HepG2 (cell line): Measurements from ENCODE around the gene SLC13A5. TPM values are rescaled to one million over a fixed set of nuclear protein-coding genes. Genes with fewer than 3 reads are reported as not detected.
A peak's percentile ranks its signal among the peaks of the same experiment; 100 is the strongest.

ENCODE experiments used
- FOXP1 ChIP-seq, 2 experiments: fragments of 450-650 bp in 1 of 2; IDR thresholded peaks; 2 replicates each; pipeline ENCODE4 v1.6.1; 2017 to 2018; ENCODE audit warnings: antibody characterized with exemption in 1 of 2
- HES4 ChIP-seq: sonication (generic); formaldehyde crosslinking; IDR thresholded peaks from 2 replicates; pipeline ENCODE4 v1.9.0; 2021; ENCODE audit warnings: mild to moderate bottlenecking, missing genetic modification reagents, borderline replicate concordance
- IRF2 ChIP-seq: IDR thresholded peaks from 2 replicates; pipeline ENCODE4 v1.6.1; 2018; ENCODE audit warnings: missing genetic modification reagents, missing compliant biosample characterization
- KDM4B ChIP-seq: sonication (generic); formaldehyde crosslinking; IDR thresholded peaks from 2 replicates; pipeline ENCODE4 v1.4.0; 2020; ENCODE audit warnings: missing genetic modification reagents
- MAZ ChIP-seq, 2 experiments: sonication (generic) in 1 of 2; formaldehyde crosslinking in 1 of 2; IDR thresholded peaks; 2 replicates each; pipeline versions ENCODE4 v1.5.0 to v1.6.1; 2012 to 2020; ENCODE audit warnings: low read depth in 2 of 2, mild to moderate bottlenecking in 2 of 2, borderline replicate concordance in 1 of 2, improper control_type of control experiment in 1 of 2, low read length in 1 of 2, missing genetic modification reagents in 1 of 2, moderate library complexity in 1 of 2
- MYNN ChIP-seq: sonication (generic); formaldehyde crosslinking; IDR thresholded peaks from 2 replicates; pipeline ENCODE4 v1.4.0; 2020; ENCODE audit warnings: mild to moderate bottlenecking, low read depth, missing genetic modification reagents
- NAIF1 ChIP-seq: sonication (generic); formaldehyde crosslinking; IDR thresholded peaks from 2 replicates; pipeline ENCODE4 v1.5.0; 2020; ENCODE audit warnings: mild to moderate bottlenecking, missing genetic modification reagents, borderline replicate concordance
- NFE2L1 ChIP-seq: sonication (generic); formaldehyde crosslinking; IDR thresholded peaks from 2 replicates; pipeline ENCODE4 v1.4.0; 2020; ENCODE audit warnings: missing genetic modification reagents, mild to moderate bottlenecking, borderline replicate concordance
- POLR2AphosphoS5 ChIP-seq: IDR thresholded peaks from 2 replicates; pipeline ENCODE4 v1.6.1; 2012; ENCODE audit warnings: low read depth, low read length
- RXRB ChIP-seq: IDR thresholded peaks from 2 replicates; pipeline ENCODE4 v1.6.1; 2016; ENCODE audit warnings: borderline replicate concordance, missing genetic modification reagents, missing compliant biosample characterization
- SMARCE1 ChIP-seq: fragments of 450-650 bp; IDR thresholded peaks from 2 replicates; pipeline ENCODE4 v1.6.1; 2017; ENCODE audit warnings: borderline replicate concordance
- TBL1XR1 ChIP-seq: fragments of 150-350 bp; IDR thresholded peaks from 2 replicates; pipeline ENCODE4 v1.6.1; 2014; ENCODE audit warnings: borderline replicate concordance, low read length; ENCODE audit not compliant: partially characterized antibody
- TOE1 ChIP-seq: sonication (generic); formaldehyde crosslinking; IDR thresholded peaks from 2 replicates; pipeline ENCODE4 v1.4.0; 2020; ENCODE audit warnings: mild to moderate bottlenecking, missing genetic modification reagents
- U2AF1 ChIP-seq: fragments of 200-400 bp; formaldehyde crosslinking; optimal IDR thresholded peaks from 2 replicates; pipeline ENCODE3; 2017; ENCODE audit warnings: mild to moderate bottlenecking, low read depth, low read length
- ZFP37 ChIP-seq: sonication (generic); formaldehyde crosslinking; IDR thresholded peaks from 2 replicates; pipeline ENCODE4 v1.4.0; 2020; ENCODE audit warnings: missing genetic modification reagents, borderline replicate concordance
- ZNF180 ChIP-seq: sonication (generic); formaldehyde crosslinking; IDR thresholded peaks from 2 replicates; pipeline ENCODE4 v1.4.0; 2020; ENCODE audit warnings: low read depth, missing genetic modification reagents, borderline replicate concordance
- ZNF234 ChIP-seq: sonication (generic); formaldehyde crosslinking; conservative IDR thresholded peaks from 2 replicates; pipeline ENCODE4 v1.5.1; 2020; ENCODE audit warnings: mild to moderate bottlenecking, missing genetic modification reagents
- ZNF451 ChIP-seq: sonication (generic); formaldehyde crosslinking; IDR thresholded peaks from 2 replicates; pipeline ENCODE4 v1.5.0; 2020; ENCODE audit warnings: mild to moderate bottlenecking, missing genetic modification reagents
- polyA plus RNA-seq, 8 experiments: library from polyadenylated mRNA; depleted of rRNA in 3 of 8; stranded (reverse) in 7 of 8; unstranded in 1 of 8; fragments of >200 nt; fragmentation: Illumina TruSeq in 4 of 8; extraction: Trizol in 4 of 8; gene quantifications; 2 replicates each; pipeline versions ENCODE4 v1.2.1 to v1.2.3, GENCODE V29; 2011 to 2016; ENCODE audit warnings: low read depth in 4 of 8, missing spikeins in 1 of 8, mixed read lengths in 1 of 8; ENCODE audit not compliant: insufficient read depth in 1 of 8
- total RNA-seq, 5 experiments: library from RNA; depleted of rRNA; stranded (reverse); fragments of >200 nt; fragmentation: Illumina TruSeq; extraction: Trizol; gene quantifications; 2 replicates each; pipeline ENCODE4 v1.2.3, GENCODE V29; 2016; ENCODE audit warnings: low read depth in 1 of 5
- TF ChIP-seq, protein P1 (sequence below): sonication (generic); formaldehyde crosslinking; IDR thresholded peaks from 2 replicates; pipeline ENCODE4 v1.5.1; 2020; ENCODE audit warnings: missing genetic modification reagents, mild to moderate bottlenecking, borderline replicate concordance
- TF ChIP-seq, protein P2 (sequence below): sonication (generic); formaldehyde crosslinking; IDR thresholded peaks from 2 replicates; pipeline ENCODE4 v1.4.0; 2020; ENCODE audit warnings: missing genetic modification reagents, borderline replicate concordance
- TF ChIP-seq, protein P3 (sequence below): sonication (generic); formaldehyde crosslinking; IDR thresholded peaks from 2 replicates; pipeline ENCODE4 v1.4.0; 2020; ENCODE audit warnings: low read depth, mild to moderate bottlenecking, missing genetic modification reagents
- TF ChIP-seq, protein P4 (sequence below): sonication (generic); formaldehyde crosslinking; IDR thresholded peaks from 2 replicates; pipeline ENCODE4 v1.8.1; 2023; ENCODE audit warnings: mild to moderate bottlenecking, moderate library complexity, missing genetic modification reagents

Gene SLC13A5
- total and polyA plus RNA-seq, 2 of the 13 experiments (the other 11 are each of a cell fraction or from before 2014, with no cell fraction given): 42.8 to 310 TPM

DNA sequence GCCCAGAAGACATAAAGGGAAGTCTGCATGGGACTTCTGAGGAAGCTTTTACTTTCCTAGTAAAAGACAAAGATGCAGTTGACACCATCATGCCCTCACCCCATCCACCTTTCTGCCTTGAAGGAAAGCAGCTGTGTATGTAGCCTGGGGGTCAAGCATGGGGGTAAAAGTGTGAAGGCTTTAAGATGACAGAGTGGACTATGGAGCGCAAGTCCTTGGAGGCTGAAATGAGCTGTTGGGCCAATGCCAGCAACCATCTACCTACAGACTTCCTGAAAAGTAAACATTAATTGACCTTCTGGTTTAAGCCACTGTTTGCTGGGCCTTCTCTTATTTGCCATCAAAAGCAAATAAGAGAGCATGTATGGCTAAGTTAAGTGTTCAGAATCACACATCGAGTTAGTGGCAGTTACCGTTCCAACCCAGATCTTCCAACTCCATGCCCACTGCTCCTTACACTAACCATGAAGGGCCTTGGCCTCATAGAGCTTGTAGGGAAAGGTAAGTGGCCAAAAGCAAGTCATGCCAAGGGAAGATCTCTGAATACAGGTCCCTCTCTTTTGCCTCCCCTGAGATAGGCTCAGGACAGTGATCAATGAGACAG lies 30.0 kb downstream of the SLC13A5 start (continued):
- TF ChIP-seq ZNF180 (CRISPR knock-in tag): no peak
- TF ChIP-seq MYNN (CRISPR knock-in tag): no peak
- no peak for TF ChIP-seq SMARCE1
- TF ChIP-seq POLR2AphosphoS5: peak; percentile 17; the same call in 1 of the 2 replicates
- TF ChIP-seq TBL1XR1: no peak
- TF ChIP-seq KDM4B (CRISPR knock-in tag): no peak
- TF ChIP-seq, protein P1, sequence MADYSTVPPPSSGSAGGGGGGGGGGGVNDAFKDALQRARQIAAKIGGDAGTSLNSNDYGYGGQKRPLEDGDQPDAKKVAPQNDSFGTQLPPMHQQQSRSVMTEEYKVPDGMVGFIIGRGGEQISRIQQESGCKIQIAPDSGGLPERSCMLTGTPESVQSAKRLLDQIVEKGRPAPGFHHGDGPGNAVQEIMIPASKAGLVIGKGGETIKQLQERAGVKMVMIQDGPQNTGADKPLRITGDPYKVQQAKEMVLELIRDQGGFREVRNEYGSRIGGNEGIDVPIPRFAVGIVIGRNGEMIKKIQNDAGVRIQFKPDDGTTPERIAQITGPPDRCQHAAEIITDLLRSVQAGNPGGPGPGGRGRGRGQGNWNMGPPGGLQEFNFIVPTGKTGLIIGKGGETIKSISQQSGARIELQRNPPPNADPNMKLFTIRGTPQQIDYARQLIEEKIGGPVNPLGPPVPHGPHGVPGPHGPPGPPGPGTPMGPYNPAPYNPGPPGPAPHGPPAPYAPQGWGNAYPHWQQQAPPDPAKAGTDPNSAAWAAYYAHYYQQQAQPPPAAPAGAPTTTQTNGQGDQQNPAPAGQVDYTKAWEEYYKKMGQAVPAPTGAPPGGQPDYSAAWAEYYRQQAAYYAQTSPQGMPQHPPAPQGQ (CRISPR knock-in tag): no peak
- TF ChIP-seq RXRB: peak; percentile 55; the same call in 1 of the 2 replicates
- no peak for TF ChIP-seq HES4
- TF ChIP-seq ZNF234 (CRISPR knock-in tag): no peak
- TF ChIP-seq, protein P2, sequence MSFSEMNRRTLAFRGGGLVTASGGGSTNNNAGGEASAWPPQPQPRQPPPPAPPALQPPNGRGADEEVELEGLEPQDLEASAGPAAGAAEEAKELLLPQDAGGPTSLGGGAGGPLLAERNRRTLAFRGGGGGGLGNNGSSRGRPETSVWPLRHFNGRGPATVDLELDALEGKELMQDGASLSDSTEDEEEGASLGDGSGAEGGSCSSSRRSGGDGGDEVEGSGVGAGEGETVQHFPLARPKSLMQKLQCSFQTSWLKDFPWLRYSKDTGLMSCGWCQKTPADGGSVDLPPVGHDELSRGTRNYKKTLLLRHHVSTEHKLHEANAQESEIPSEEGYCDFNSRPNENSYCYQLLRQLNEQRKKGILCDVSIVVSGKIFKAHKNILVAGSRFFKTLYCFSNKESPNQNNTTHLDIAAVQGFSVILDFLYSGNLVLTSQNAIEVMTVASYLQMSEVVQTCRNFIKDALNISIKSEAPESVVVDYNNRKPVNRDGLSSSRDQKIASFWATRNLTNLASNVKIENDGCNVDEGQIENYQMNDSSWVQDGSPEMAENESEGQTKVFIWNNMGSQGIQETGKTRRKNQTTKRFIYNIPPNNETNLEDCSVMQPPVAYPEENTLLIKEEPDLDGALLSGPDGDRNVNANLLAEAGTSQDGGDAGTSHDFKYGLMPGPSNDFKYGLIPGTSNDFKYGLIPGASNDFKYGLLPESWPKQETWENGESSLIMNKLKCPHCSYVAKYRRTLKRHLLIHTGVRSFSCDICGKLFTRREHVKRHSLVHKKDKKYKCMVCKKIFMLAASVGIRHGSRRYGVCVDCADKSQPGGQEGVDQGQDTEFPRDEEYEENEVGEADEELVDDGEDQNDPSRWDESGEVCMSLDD: 0 out of 2 replicates have a peak, but pooled peaks have one; percentile 24
- 0 out of 2 replicates have a peak, but pooled peaks have one; percentile 38 for TF ChIP-seq ZFP37 (CRISPR knock-in tag)
- TF ChIP-seq ZNF451 (CRISPR knock-in tag): no peak
- no peak for TF ChIP-seq TOE1
- no peak for TF ChIP-seq NAIF1 (CRISPR knock-in tag)
- no peak for TF ChIP-seq U2AF1
- TF ChIP-seq, protein P3, sequence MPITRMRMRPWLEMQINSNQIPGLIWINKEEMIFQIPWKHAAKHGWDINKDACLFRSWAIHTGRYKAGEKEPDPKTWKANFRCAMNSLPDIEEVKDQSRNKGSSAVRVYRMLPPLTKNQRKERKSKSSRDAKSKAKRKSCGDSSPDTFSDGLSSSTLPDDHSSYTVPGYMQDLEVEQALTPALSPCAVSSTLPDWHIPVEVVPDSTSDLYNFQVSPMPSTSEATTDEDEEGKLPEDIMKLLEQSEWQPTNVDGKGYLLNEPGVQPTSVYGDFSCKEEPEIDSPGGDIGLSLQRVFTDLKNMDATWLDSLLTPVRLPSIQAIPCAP (CRISPR knock-in tag): no peak
- TF ChIP-seq NFE2L1 (CRISPR knock-in tag): no peak
- no peak for TF ChIP-seq MAZ (IDR thresholded peaks at IDR 0.05; ENCODE audit: borderline replicate concordance, low read depth, low read length)
- no peak for TF ChIP-seq MAZ (CRISPR knock-in tag; IDR thresholded peaks at IDR 0.05; ENCODE audit: low read depth)
- TF ChIP-seq, protein P4, sequence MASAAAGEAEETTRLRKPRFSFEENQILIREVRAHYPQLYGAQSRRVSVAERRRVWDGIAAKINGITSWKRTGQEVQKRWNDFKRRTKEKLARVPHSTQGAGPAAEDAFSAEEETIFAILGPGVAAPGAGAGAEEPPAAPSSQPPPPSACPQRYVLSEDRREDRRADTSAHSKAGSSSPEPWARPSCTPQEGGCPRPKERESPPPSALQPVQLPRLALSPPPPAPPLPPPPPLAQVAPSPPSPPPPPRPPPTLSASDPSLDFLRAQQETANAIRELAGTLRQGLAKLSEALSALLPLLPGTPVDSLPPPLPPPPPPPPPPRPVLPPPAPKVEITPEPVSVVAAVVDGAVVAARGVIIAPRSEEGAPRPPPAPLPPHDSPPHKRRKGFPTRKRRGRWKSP: no peak
- no peak for TF ChIP-seq FOXP1 (IDR thresholded peaks at IDR 0.05)
- no peak for TF ChIP-seq FOXP1 (CRISPR knock-in tag; IDR thresholded peaks at IDR 0.05)
- TF ChIP-seq IRF2 (CRISPR knock-in tag): no peak; the same call in 1 of the 2 replicates
